HCT116 (cell line): Measurements from ENCODE around the gene FBXO31. TPM values are rescaled to one million over a fixed set of nuclear protein-coding genes. Genes with fewer than 3 reads are reported as not detected.

Source experiments
- ATAC-seq: fragments of 200-7000 bp; cut with Tn5 transposase; 2 replicates; pipeline ENCODE4 v1.9.1; 2020; ENCODE audit warnings: mild to moderate bottlenecking, moderate library complexity
- BruUV-seq: library from RNA; stranded (reverse); fragments of 400-500 nt; replicated peaks from 2 replicates; lab custom pipeline; 2021; lab: Mats Ljungman, UMichigan
- CTCF ChIA-PET: fragments of 300-600 bp; sonication (Branson Sonifier 250); formaldehyde crosslinking; loops from one replicate; lab custom pipeline; 2021; ENCODE audit warnings: antibody characterized with exemption; lab: Charles Lee
- POLR2A ChIA-PET: fragments of 300-600, 350-600 bp; sonication (Branson Sonifier 250); formaldehyde crosslinking; loops from one replicate; lab custom pipeline; 2021; ENCODE audit warnings: antibody characterized with exemption; lab: Charles Lee
- RAD21 ChIA-PET, 2 experiments: fragments of 300-600 bp; sonication (Branson Sonifier 250); formaldehyde crosslinking; loops; one replicate each; lab custom pipeline; 2023; ENCODE audit warnings: low total read pairs in 2 of 2; ENCODE audit not compliant: uncharacterized antibody in 2 of 2, unreplicated experiment in 2 of 2, low non-redundant PET in 1 of 2; lab: Charles Lee
- DNase-seq: peaks from one replicate; pipeline ENCODE4 v3.0.0-alpha.2; 2010; ENCODE audit warnings: low read depth, low spot score
- H2AFZ ChIP-seq: fragments of 200-600 bp; shearing (Covaris generic), sonication (generic); 2 replicates; pipeline ENCODE4 v1.6.1; 2017; ENCODE audit warnings: low read depth, mixed run types, mixed read lengths, antibody characterized with exemption, low read length; ENCODE audit not compliant: poor library complexity, severe bottlenecking
- H3K27ac ChIP-seq: 2 replicates; pipeline ENCODE4 v1.5.1; 2012; ENCODE audit warnings: low read depth, low read length
- H3K27me3 ChIP-seq: fragments of 200-600 bp; sonication (generic); 2 replicates; pipeline ENCODE4 v1.6.1; 2016; ENCODE audit warnings: mixed run types, low read length, mixed read lengths; ENCODE audit not compliant: insufficient read depth
- H3K36me3 ChIP-seq, 2 experiments: fragments of 200-500 bp in 1 of 2; fragments of 200-600 bp in 1 of 2; sonication (Bioruptor generic) in 1 of 2; sonication (generic) in 1 of 2; 2 replicates each; pipeline versions ENCODE4 v1.5.1 to v1.6.1; 2014 to 2016; ENCODE audit warnings: low read length in 2 of 2, inconsistent platforms in 1 of 2, mixed read lengths in 1 of 2, mixed run types in 1 of 2; ENCODE audit not compliant: insufficient read depth in 2 of 2, control insufficient read depth in 1 of 2
- H3K4me1 ChIP-seq, 2 experiments: fragments of 200-600 bp in 1 of 2; sonication (generic) in 1 of 2; 2 replicates each; pipeline versions ENCODE4 v1.5.1 to v1.6.1; 2012 to 2017; ENCODE audit warnings: low read length in 2 of 2, inconsistent platforms in 1 of 2, mild to moderate bottlenecking in 1 of 2, mixed read lengths in 1 of 2, mixed run types in 1 of 2, moderate library complexity in 1 of 2; ENCODE audit not compliant: insufficient read depth in 2 of 2, control insufficient read depth in 1 of 2
- H3K4me2 ChIP-seq: fragments of 200-600 bp; sonication (generic); 2 replicates; pipeline ENCODE4 v1.6.1; 2017; ENCODE audit warnings: mixed run types, low read length, mixed read lengths
- H3K4me3 ChIP-seq, 2 experiments: fragments of 200-600 bp in 1 of 2; sonication (generic) in 1 of 2; replicated peaks in 1 of 2; 2 replicates each; pipeline ENCODE4 v1.5.1; 2011 to 2016; ENCODE audit warnings: low read length in 2 of 2, control low read depth in 1 of 2, low read depth in 1 of 2, mild to moderate bottlenecking in 1 of 2, mixed read lengths in 1 of 2, mixed run types in 1 of 2
- H3K79me2 ChIP-seq: fragments of 200-600 bp; sonication (generic); 2 replicates; pipeline ENCODE4 v1.6.1; 2017; ENCODE audit warnings: mild to moderate bottlenecking, mixed run types, low read length, moderate library complexity, mixed read lengths; ENCODE audit not compliant: insufficient read depth
- H3K9ac ChIP-seq: fragments of 200-600 bp; sonication (generic); 2 replicates; pipeline ENCODE4 v1.6.1; 2016; ENCODE audit warnings: low read length, mixed read lengths
- H3K9me2 ChIP-seq: fragments of 200-600 bp; sonication (generic), shearing (Covaris generic); 2 replicates; pipeline ENCODE4 v1.6.1; 2017; ENCODE audit warnings: mixed run types, mild to moderate bottlenecking, moderate library complexity; ENCODE audit not compliant: insufficient read depth
- H3K9me3 ChIP-seq, 2 experiments: fragments of 200-500 bp in 1 of 2; fragments of 200-600 bp in 1 of 2; sonication (Bioruptor generic) in 1 of 2; sonication (generic) in 1 of 2; 2 replicates each; pipeline ENCODE4 v1.6.1; 2014 to 2017; ENCODE audit warnings: low read length in 2 of 2, mixed read lengths in 2 of 2, inconsistent platforms in 1 of 2, low read depth in 1 of 2, mild to moderate bottlenecking in 1 of 2, mixed run types in 1 of 2, moderate library complexity in 1 of 2; ENCODE audit not compliant: control insufficient read depth in 1 of 2, insufficient read depth in 1 of 2
- H4K20me1 ChIP-seq: fragments of 200-600 bp; sonication (generic), shearing (Covaris generic); 2 replicates; pipeline ENCODE4 v1.6.1; 2017; ENCODE audit warnings: mixed run types, mild to moderate bottlenecking, moderate library complexity; ENCODE audit not compliant: insufficient read depth
- CBX3 ChIP-seq: IDR thresholded peaks from 2 replicates; pipeline ENCODE4 v1.6.1; 2012; ENCODE audit warnings: low read depth
- CEBPB ChIP-seq: IDR thresholded peaks from 2 replicates; pipeline ENCODE4 v1.6.1; 2012; ENCODE audit warnings: low read depth
- EGR1 ChIP-seq: IDR thresholded peaks from 2 replicates; pipeline ENCODE4 v1.6.1; 2012; ENCODE audit warnings: low read depth
- ELF1 ChIP-seq: IDR thresholded peaks from 2 replicates; pipeline ENCODE4 v1.6.1; 2012; ENCODE audit warnings: low read depth, borderline replicate concordance
- EZH2phosphoT487 ChIP-seq: fragments of 200-600 bp; IDR thresholded peaks from 2 replicates; pipeline ENCODE4 v1.6.1; 2018; ENCODE audit warnings: antibody characterized with exemption, borderline replicate concordance
- FOSL1 ChIP-seq: IDR thresholded peaks from 2 replicates; pipeline ENCODE4 v1.6.1; 2012; ENCODE audit warnings: low read depth
- JUND ChIP-seq: IDR thresholded peaks from 2 replicates; pipeline ENCODE4 v1.6.1; 2012
- MAX ChIP-seq: IDR thresholded peaks from 2 replicates; pipeline ENCODE4 v1.6.1; 2012
- POLR2A ChIP-seq: IDR thresholded peaks from 2 replicates; pipeline ENCODE4 v1.7.0; 2011; ENCODE audit warnings: borderline replicate concordance; ENCODE audit not compliant: insufficient read depth, insufficient read length; ENCODE audit errors: extremely low read depth
- RAD21 ChIP-seq: IDR thresholded peaks from 2 replicates; pipeline ENCODE4 v1.6.1; 2012; ENCODE audit warnings: low read depth, mild to moderate bottlenecking
- SIN3A ChIP-seq: IDR thresholded peaks from 2 replicates; pipeline ENCODE4 v1.6.1; 2012; ENCODE audit warnings: low read depth
- SP1 ChIP-seq: IDR thresholded peaks from 2 replicates; pipeline ENCODE4 v1.6.1; 2012; ENCODE audit warnings: low read depth
- SRF ChIP-seq: IDR thresholded peaks from 2 replicates; pipeline ENCODE4 v1.6.1; 2012; ENCODE audit warnings: low read depth
- TCF7L2 ChIP-seq: IDR thresholded peaks from 2 replicates; pipeline ENCODE4 v1.7.0; 2011; ENCODE audit warnings: borderline replicate concordance, inconsistent platforms; ENCODE audit not compliant: insufficient read depth, insufficient read length; ENCODE audit errors: extremely low read depth
- ZBTB33 ChIP-seq: IDR thresholded peaks from 2 replicates; pipeline ENCODE4 v1.6.1; 2011; ENCODE audit warnings: mild to moderate bottlenecking, low read length, moderate library complexity; ENCODE audit not compliant: insufficient replicate concordance; ENCODE audit errors: extremely low read depth
- ZFX ChIP-seq: fragments of 450-650 bp; IDR thresholded peaks from 2 replicates; pipeline ENCODE4 v1.6.1; 2017
- intact Hi-C: fragments of 100-400 bp; cut with micrococcal nuclease; formaldehyde crosslinking; loops from 2 replicates; pipeline ENCODE4 v1.10.0; 2022
- total RNA-seq: library from RNA; stranded (reverse); gene quantifications from one replicate; pipeline ENCODE4 v1.2.1, GENCODE V29; 2021; ENCODE audit not compliant: unreplicated experiment

The FBXO31 gene
- total RNA-seq, 1 experiment from 2014 or later: 52.1 TPM

GRCh38 chr16:87297407-87297806 is 86.2 kb downstream of the FBXO31 start (continued):
- TF ChIP-seq ELF1: no peak
- TF ChIP-seq ZFX: no peak

DNA sequence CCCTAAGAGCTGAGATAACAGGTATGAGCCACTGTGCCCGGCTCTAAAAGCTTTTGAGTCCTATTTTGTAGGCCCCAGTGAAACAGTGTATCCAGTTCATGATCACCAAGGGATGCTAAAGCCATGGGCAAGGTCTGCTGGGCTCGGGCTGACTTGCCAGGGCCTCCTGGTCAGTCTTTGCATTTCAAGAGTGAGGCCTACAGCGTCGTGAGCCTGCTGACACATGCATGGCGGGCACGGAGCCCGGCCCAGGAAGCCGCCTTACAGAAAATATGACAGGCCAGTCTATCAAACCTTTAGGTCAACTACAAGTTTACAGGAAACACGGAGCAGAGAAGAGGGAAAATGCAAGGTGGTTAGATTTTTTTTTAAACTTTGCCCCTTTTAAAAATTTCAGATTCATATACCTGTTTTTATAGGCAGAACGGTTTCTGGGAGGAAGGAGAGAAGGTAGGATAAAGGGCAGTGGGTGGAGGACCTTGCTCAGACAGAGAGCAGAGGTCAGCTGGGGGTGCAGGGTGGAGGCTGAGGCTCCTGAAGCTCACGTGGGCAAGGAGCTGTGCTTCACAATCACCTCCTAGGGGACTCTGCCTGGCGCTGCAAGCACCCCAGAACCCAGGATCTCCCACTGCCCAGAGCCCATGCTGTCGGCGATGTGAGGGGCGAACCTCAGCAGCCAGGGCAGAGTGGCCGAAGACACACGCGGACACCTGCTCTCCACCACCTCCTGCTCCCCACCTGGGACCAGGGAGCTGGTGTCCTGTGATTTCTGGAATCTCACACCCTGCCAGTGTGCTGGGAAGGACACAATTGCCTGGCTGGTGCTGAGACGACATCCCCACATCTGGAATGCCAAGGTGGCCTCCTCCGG is 87.7 kb downstream of the FBXO31 start:
- peaks cover 0 to 5% of the 10 kb centered on the region in 2 experiments; a peak in 1 of 4 replicates for H3K9me3 ChIP-seq
- no peak overlapping the region for H3K27ac ChIP-seq
- H3K4me1 ChIP-seq: peaks cover 4 to 10% of the 10 kb centered on the region in 2 experiments; a peak in 3 of 4 replicates
- H3K9me2 ChIP-seq: no peaks in the 10 kb centered on the region
- no peaks in the 10 kb centered on the region for H3K79me2 ChIP-seq
- H3K4me2 ChIP-seq: peak overlapping the region; percentile 45
- no peak overlapping the region; a peak in 1 of 4 replicates for H3K4me3 ChIP-seq
- intact Hi-C loops: loop anchor here (5.0 kb wide), 1 partner anchor 341 kb away; no protein-coding TSS in a partner anchor
- ChIA-PET CTCF (no interaction called here), POLR2A (no interaction called here), RAD21 (no interaction called here)
- ATAC-seq (no peak; the same call in 1 of the 2 replicates), DNase-seq (no peak)
- H2AFZ ChIP-seq: no peak overlapping the region
- H3K36me3 ChIP-seq: no peaks in the 10 kb centered on the region
- no peak overlapping the region; the same call in 1 of the 2 replicates for H3K9ac ChIP-seq
- no peaks in the 10 kb centered on the region for H4K20me1 ChIP-seq
- no peaks in the 10 kb centered on the region for H3K27me3 ChIP-seq
- no TSS peak for BruUV-seq
- peak; percentile 28; the same call in 1 of the 2 replicates for TF ChIP-seq ZFX
- TF ChIP-seq EGR1: no peak
- no peak for TF ChIP-seq RAD21

- H3K27ac ChIP-seq: no peak overlapping the region
- H3K27me3 ChIP-seq: no peaks in the 10 kb centered on the region
- intact Hi-C loops: loop anchor here (5.0 kb wide), 1 partner anchor 342 kb away; no protein-coding TSS in a partner anchor
- BruUV-seq: no TSS peak
- H3K4me3 ChIP-seq: no peak overlapping the region; a peak in 1 of 4 replicates
- H3K4me2 ChIP-seq: peak overlapping the region; percentile 45
- no peaks in the 10 kb centered on the region for H3K9me2 ChIP-seq
- DNase-seq: peak; percentile 90
- CTCF ChIA-PET: interaction anchor here (1.2 kb wide), 1 partner anchor 32 kb away, joined by 3 read pairs; no protein-coding TSS in a partner anchor
- H3K9ac ChIP-seq: no peak overlapping the region; the same call in 1 of the 2 replicates
- POLR2A ChIA-PET: no interaction called here
- RAD21 ChIA-PET: no interaction called here
- peaks cover 0 to 5% of the 10 kb centered on the region in 2 experiments; a peak in 1 of 4 replicates for H3K9me3 ChIP-seq
- peaks cover 4 to 10% of the 10 kb centered on the region in 2 experiments; a peak in 3 of 4 replicates for H3K4me1 ChIP-seq
- H2AFZ ChIP-seq: no peak overlapping the region
- H3K79me2 ChIP-seq: no peaks in the 10 kb centered on the region
- H4K20me1 ChIP-seq: no peaks in the 10 kb centered on the region
- H3K36me3 ChIP-seq: no peaks in the 10 kb centered on the region
- ATAC-seq: peak; percentile 99
- no peak for TF ChIP-seq FOSL1
- TF ChIP-seq ZBTB33: peak; percentile 24
- TF ChIP-seq SIN3A: no peak
- no peak for TF ChIP-seq POLR2A
- TF ChIP-seq SP1: peak; percentile 61; the same call in 1 of the 2 replicates
- no peak; the same call in 1 of the 2 replicates for TF ChIP-seq CBX3
- no peak for TF ChIP-seq TCF7L2
- no peak for TF ChIP-seq CEBPB
- TF ChIP-seq EGR1: no peak
- TF ChIP-seq JUND: no peak
- no peak for TF ChIP-seq SRF
- no peak for TF ChIP-seq ZFX
- TF ChIP-seq EZH2phosphoT487: no peak
- TF ChIP-seq RAD21: no peak
- no peak for TF ChIP-seq ELF1
- no peak for TF ChIP-seq MAX
These were observed 88.3 kb downstream of the FBXO31 start for GRCh38 chr16:87295259-87295658.
